ENCODE data around the gene TUBA3D. TPM values are rescaled to one million over a fixed set of nuclear protein-coding genes. Genes with fewer than 3 reads are reported as not detected.
"Not testable (repeated sequence)": the region's sequence is repeated elsewhere in the genome, so short reads cannot be mapped to it uniquely, and the experiment has no call there.

TUBA3D gene
- total and polyA plus RNA-seq, 10 of the 15 experiments (the other 5 are each of a cell fraction or from before 2014, with no cell fraction given): 0.04 to 0.37 (median 0.20) TPM; not detected in 6

DNA sequence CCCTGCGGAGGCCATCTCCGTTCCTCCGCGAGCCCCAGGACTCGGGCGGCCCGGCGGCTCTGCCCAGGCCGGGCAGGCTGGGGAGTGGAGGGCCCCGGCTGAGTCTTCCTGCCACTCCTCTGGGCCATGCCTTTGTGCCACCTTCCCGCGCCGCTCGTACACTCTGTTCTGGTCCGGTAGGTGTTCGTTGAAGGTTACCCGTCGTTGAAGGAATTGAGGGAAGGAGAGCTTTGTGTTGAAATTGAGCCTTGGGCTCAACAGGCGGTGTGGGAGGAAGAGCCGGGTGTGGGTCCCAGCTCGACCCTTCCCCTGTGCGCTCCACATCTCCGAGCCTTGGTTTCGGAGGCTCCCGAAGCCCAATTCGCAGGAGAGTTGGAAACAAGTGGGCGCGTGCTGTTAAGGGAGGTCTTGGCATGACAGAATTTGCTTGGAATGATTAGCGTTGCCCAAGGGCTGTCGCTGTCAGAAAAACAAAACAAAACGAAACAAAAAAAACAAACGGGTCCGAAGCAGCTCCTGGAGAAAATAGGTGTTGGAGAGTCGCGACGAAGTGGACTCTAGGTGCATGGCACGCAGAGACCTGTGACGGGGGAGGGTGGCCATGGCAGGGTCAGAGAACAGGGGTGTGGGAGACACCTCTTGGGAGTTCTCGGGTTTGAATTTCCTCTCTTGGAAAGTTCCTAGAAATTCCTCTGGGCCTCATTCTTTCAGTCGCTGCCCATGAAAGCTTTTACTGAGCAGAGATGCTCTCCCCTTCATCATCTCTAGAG, 17.5 kb downstream of the TUBA3D start:
- Histone ChIP-seq H3K27ac (ENCODE audit: control insufficient read depth, insufficient read depth) (peak overlapping the region; percentile 86), H3K4me1 (ENCODE audit: control insufficient read depth, insufficient read depth, low read length) (peaks cover 14% of the 10 kb centered on the region), H4K20me1 (ENCODE audit: control insufficient read depth, insufficient read depth) (no peaks in the 10 kb centered on the region), H3K36me3 (ENCODE audit: control insufficient read depth in 2 of 2, insufficient read depth in 2 of 2, low read length in 1 of 2) (peaks cover 0 to 1% of the 10 kb centered on the region in 2 experiments; a peak in 3 of 4 replicates), H3K9ac (ENCODE audit: control insufficient read depth, insufficient read depth, low read length) (peak overlapping the region; percentile 84), H3K9me3 (replicated peaks; ENCODE audit: control insufficient read depth, insufficient read depth, low read length) (no peaks in the 10 kb centered on the region), H3K4me3 (peak overlapping the region; percentile 90), H3K79me2 (ENCODE audit: control insufficient read depth, insufficient read depth, low read length) (peaks cover 75% of the 10 kb centered on the region), H3K4me2 (ENCODE audit: control insufficient read depth, insufficient read depth) (peak overlapping the region; percentile 72), H3K27me3 (replicated peaks in 1 of 2; ENCODE audit: control insufficient read depth in 2 of 2, insufficient read depth in 2 of 2, low read length in 1 of 2) (no peaks in the 10 kb centered on the region), H2AFZ (ENCODE audit: control insufficient read depth, low read depth, low read length) (peak overlapping the region; percentile 41)
- SMC1A ChIA-PET (ENCODE audit: uncharacterized antibody, unreplicated experiment): interaction anchor here (0.9 to 1.7 kb wide), 4 partner anchors 10 to 85 kb away, joined by 3 to 4 read pairs (median 3); no protein-coding TSS in a partner anchor
- CTCF ChIA-PET: interaction anchor here (0.6 to 3.8 kb wide), 9 partner anchors 12 to 188 kb away, joined by 3 to 25 read pairs (median 3); partner anchors contain the start of gene CCDC74A
- in situ Hi-C loops (cut with MboI) (no loop called here), intact Hi-C loops (cut with micrococcal nuclease; ENCODE audit: unreplicated experiment) (loop anchor here (2.0 to 10.0 kb wide), 4 partner anchors 33 to 399 kb away; partner anchors contain the start of genes CCDC74A and FAM168B)
- TF ChIP-seq POLR2AphosphoS2 (IDR thresholded peaks at IDR 0.05; ENCODE audit: low read depth, low read length) (no peak), ETV6 (conservative IDR thresholded peaks at IDR 0.05 in 1 of 2, IDR thresholded peaks at IDR 0.05 in 1 of 2; ENCODE audit: borderline replicate concordance in 1 of 2, low read depth in 1 of 2) (no peak), RB1 (IDR thresholded peaks at IDR 0.05; ENCODE audit: borderline replicate concordance) (no peak), ASH2L (IDR thresholded peaks at IDR 0.05; ENCODE audit: borderline replicate concordance, low read depth) (0 out of 2 replicates have a peak, but pooled peaks have one; percentile 33)
- RAD21 ChIA-PET (ENCODE audit: unreplicated experiment): interaction anchor here (0.7 to 1.7 kb wide), 4 partner anchors 17 to 801 kb away, joined by 3 to 7 read pairs (median 3); no protein-coding TSS in a partner anchor
- BruUV-seq (replicated peaks): TSS peak; percentile 79
- ATAC-seq: peak; percentile 28
- no peak for DNase-seq (ENCODE audit: low read depth, low spot score)
- POLR2A ChIA-PET: interaction anchor here (1.5 kb wide), 1 partner anchor 336 kb away, joined by 3 read pairs; no protein-coding TSS in a partner anchor
- FAIRE-seq: no peak
- WGBS (ENCODE audit: insufficient coverage, insufficient replicate concordance, low lambda C conversion rate, missing lambda C conversion rate): under 1% methylated on average over 39 of the region's 40 CpGs

DNA sequence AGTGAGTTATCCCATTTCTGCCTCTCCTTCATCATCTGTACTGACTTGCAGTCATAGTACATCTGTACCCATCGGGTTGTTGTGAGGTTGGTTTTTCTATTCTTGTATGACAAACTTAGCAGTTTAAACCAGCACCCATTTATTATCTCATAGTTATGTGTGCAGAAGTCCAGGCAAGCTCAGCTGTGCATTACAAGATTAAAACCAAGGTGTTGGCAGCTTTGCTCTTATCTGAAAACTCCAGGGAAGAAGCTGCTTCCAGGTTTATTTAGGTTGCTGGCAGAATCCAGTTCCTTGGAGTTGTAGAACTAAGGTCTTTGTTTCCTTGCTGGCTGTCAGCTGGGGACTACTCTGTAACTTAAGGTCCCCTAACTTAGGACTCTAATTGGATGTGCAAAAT, 19.6 kb downstream of the TUBA3D start:
- Histone ChIP-seq H3K27ac (ENCODE audit: control insufficient read depth, insufficient read depth) (peak overlapping the region; percentile 6; the same call in 1 of the 2 replicates), H3K4me1 (ENCODE audit: control insufficient read depth, insufficient read depth, low read length) (peaks cover 12% of the 10 kb centered on the region), H3K4me2 (ENCODE audit: control insufficient read depth, insufficient read depth) (peak overlapping the region; percentile 48; the same call in 1 of the 2 replicates), H3K79me2 (ENCODE audit: control insufficient read depth, insufficient read depth, low read length) (peaks cover 66% of the 10 kb centered on the region), H3K4me3 (peak overlapping the region; percentile 13; the same call in 1 of the 2 replicates)
- H4K20me1 ChIP-seq (ENCODE audit: control insufficient read depth, insufficient read depth); DNase-seq (ENCODE audit: low read depth, low spot score); H3K9me3 ChIP-seq (replicated peaks; ENCODE audit: control insufficient read depth, insufficient read depth, low read length); POLR2A ChIA-PET; H3K9ac ChIP-seq (ENCODE audit: control insufficient read depth, insufficient read depth, low read length); SMC1A ChIA-PET (ENCODE audit: uncharacterized antibody, unreplicated experiment); FAIRE-seq; in situ Hi-C loops (cut with MboI); H2AFZ ChIP-seq (ENCODE audit: control insufficient read depth, low read depth, low read length); H3K27me3 ChIP-seq (replicated peaks in 1 of 2; ENCODE audit: control insufficient read depth in 2 of 2, insufficient read depth in 2 of 2, low read length in 1 of 2); H3K36me3 ChIP-seq (ENCODE audit: control insufficient read depth in 2 of 2, insufficient read depth in 2 of 2, low read length in 1 of 2); ATAC-seq: not testable (repeated sequence)
- CTCF ChIA-PET: interaction anchor here (1.3 kb wide), 1 partner anchor 342 kb away, joined by 3 read pairs; no protein-coding TSS in a partner anchor
- intact Hi-C loops (cut with micrococcal nuclease; ENCODE audit: unreplicated experiment): loop anchor here (10.0 kb wide), 1 partner anchor 401 kb away; the partner anchor contains the start of gene FAM168B
- TSS peak; percentile 20 for BruUV-seq (replicated peaks)
- 96% methylated on average over 1 of the region's 1 CpG for WGBS (ENCODE audit: insufficient coverage, insufficient replicate concordance, low lambda C conversion rate, missing lambda C conversion rate)
- RAD21 ChIA-PET (ENCODE audit: unreplicated experiment): interaction anchor here (1.2 kb wide), 1 partner anchor 177 kb away, joined by 3 read pairs; no protein-coding TSS in a partner anchor
